Activated T-helper 17 cell treated with anti-CD3 and anti-CD28 coated beads, Interleukin-2, amount 50 U/mL, for 72 hours (primary cell): ENCODE data around the gene CCDC92B. TPM values are rescaled to one million over a fixed set of nuclear protein-coding genes. Genes with fewer than 3 reads are reported as not detected.
"Not testable (repeated sequence)": the region's sequence is repeated elsewhere in the genome, so short reads cannot be mapped to it uniquely, and the experiment has no call there.

Source experiments
- ATAC-seq: fragments of 150-1000 bp; cut with Tn5 transposase; replicated peaks from 2 replicates; pipeline ENCODE4 v1.10.0; 2021; ENCODE audit warnings: mild to moderate bottlenecking, moderate library complexity
- H3K27ac Mint-ChIP-seq: one replicate; pipeline ENCODE4 v1.8.0; 2022; ENCODE audit warnings: mixed read lengths
- H3K27me3 Mint-ChIP-seq: one replicate; pipeline ENCODE4 v1.8.0; 2022; ENCODE audit warnings: mixed read lengths
- H3K36me3 Mint-ChIP-seq: one replicate; pipeline ENCODE4 v1.8.0; 2022; ENCODE audit warnings: low read depth, mild to moderate bottlenecking, mixed read lengths
- H3K4me1 Mint-ChIP-seq: one replicate; pipeline ENCODE4 v1.8.0; 2022; ENCODE audit warnings: mixed read lengths
- H3K4me3 Mint-ChIP-seq: one replicate; pipeline ENCODE4 v1.8.0; 2022; ENCODE audit warnings: mild to moderate bottlenecking, mixed read lengths
- H3K9me3 Mint-ChIP-seq: one replicate; pipeline ENCODE4 v1.8.0; 2022; ENCODE audit warnings: mixed read lengths
- total RNA-seq, 2 donors: library from RNA; stranded (reverse); gene quantifications; one replicate each; pipeline ENCODE4 v1.2.3, GENCODE V29; 2022

CCDC92B gene
- total RNA-seq, 2 donors from 2014 or later, result 0.11 TPM; not detected in 1

- peaks cover 45% of the 10 kb centered on the region for H3K36me3 Mint-ChIP-seq
- no peaks in the 10 kb centered on the region for H3K27me3 Mint-ChIP-seq
- no peaks in the 10 kb centered on the region for H3K9me3 Mint-ChIP-seq
- H3K27ac Mint-ChIP-seq, result no peak overlapping the region
- no peak for ATAC-seq
- peaks cover 8% of the 10 kb centered on the region for H3K4me1 Mint-ChIP-seq
- no peak overlapping the region for H3K4me3 Mint-ChIP-seq
Measured at GRCh38 chr17:2685696-2686095, 63.8 kb downstream of the CCDC92B start.

DNA sequence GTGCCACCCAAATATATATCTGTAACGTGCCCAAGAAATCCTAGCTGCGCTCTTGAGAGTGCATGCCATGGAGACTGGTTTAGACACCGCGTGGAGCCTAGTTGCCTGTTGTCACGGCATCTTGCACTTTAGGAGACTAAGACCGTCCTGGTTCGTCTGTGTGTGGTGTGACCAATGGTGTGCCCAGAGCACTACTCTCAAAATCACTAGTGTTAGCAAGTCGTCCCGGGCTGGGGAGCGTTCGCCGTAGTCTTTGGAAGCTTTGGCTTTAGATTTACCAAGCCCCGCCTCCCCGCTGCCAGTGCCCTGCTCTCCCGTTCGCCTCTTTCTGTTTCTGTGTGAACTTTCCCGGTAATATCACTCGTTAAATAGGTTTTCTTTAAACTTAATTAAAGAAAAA lies 64.9 kb downstream of the CCDC92B start:
- Mint-ChIP-seq H3K4me1 (peaks cover 8% of the 10 kb centered on the region), H3K27ac (peak overlapping the region; percentile 30), H3K27me3 (no peaks in the 10 kb centered on the region), H3K9me3 (no peaks in the 10 kb centered on the region), H3K36me3 (peaks cover 56% of the 10 kb centered on the region), H3K4me3 (no peak overlapping the region)
- no peak for ATAC-seq

- H3K4me3 Mint-ChIP-seq, result no peak overlapping the region
- peaks cover 4% of the 10 kb centered on the region for H3K4me1 Mint-ChIP-seq
- H3K27me3 Mint-ChIP-seq, result no peaks in the 10 kb centered on the region
- no peaks in the 10 kb centered on the region for H3K9me3 Mint-ChIP-seq
- H3K27ac Mint-ChIP-seq, result peak overlapping the region; percentile 30
- H3K36me3 Mint-ChIP-seq, result peaks cover 57% of the 10 kb centered on the region
- no peak for ATAC-seq
Measured at GRCh38 chr17:2683912-2684311, 65.5 kb downstream of the CCDC92B start.

GRCh38 chr17:2682176-2682938 lies 67.1 kb downstream of the CCDC92B start:
- H3K27me3 Mint-ChIP-seq, result no peaks in the 10 kb centered on the region
- H3K9me3 Mint-ChIP-seq, result no peaks in the 10 kb centered on the region
- H3K36me3 Mint-ChIP-seq, result peaks cover 70% of the 10 kb centered on the region
- H3K4me3 Mint-ChIP-seq, result no peak overlapping the region
- no peak overlapping the region for H3K27ac Mint-ChIP-seq
- ATAC-seq, result no peak
- H3K4me1 Mint-ChIP-seq, result no peaks in the 10 kb centered on the region

DNA sequence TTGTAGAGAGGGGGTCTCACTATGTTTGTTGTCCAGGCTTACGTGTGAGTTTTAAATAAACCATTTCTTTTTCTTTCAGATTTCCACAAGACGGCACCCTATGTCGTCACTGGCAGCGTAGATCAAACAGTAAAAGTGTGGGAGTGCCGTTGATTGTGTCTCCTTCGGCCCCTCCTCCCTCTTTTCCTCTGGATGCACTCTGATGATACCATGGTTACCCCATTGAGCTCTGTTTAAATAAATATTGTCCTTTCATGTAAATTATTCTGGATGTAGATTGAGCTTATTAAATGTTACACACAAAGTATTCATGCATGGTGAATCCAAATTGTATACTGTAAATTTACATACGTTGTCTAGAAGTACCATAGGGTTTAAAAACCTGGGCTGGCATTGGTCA lies 67.8 kb downstream of the CCDC92B start:
- Mint-ChIP-seq H3K4me1 (no peaks in the 10 kb centered on the region), H3K27me3 (no peaks in the 10 kb centered on the region), H3K36me3 (peaks cover 78% of the 10 kb centered on the region), H3K9me3 (no peaks in the 10 kb centered on the region), H3K27ac (no peak overlapping the region), H3K4me3 (no peak overlapping the region)
- no peak for ATAC-seq

GRCh38 chr17:2680961-2681360 lies 68.5 kb downstream of the CCDC92B start:
- Mint-ChIP-seq H3K36me3 (peaks cover 84% of the 10 kb centered on the region), H3K27me3 (no peaks in the 10 kb centered on the region), H3K27ac (peak overlapping the region; percentile 33), H3K4me3 (no peak overlapping the region), H3K9me3 (no peaks in the 10 kb centered on the region), H3K4me1 (no peaks in the 10 kb centered on the region)
- no peak for ATAC-seq

DNA sequence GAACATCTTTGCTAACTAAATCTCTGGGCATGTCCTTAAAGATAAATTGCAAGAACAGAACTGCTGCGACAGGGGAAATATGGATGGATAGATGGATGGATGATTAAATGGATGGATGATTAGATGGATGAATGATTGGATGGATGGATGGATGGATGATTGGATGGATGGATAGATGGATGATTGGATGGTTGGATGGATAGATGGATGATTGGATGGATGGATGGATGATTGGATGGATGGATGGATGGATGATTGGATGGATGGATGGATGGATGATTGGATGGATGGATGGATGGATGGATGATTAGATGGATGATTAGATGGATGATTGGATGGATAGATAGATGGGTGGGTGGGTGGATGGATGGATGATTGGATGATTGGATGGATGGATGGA lies 70.2 kb downstream of the CCDC92B start:
- not testable (repeated sequence) for H3K27ac Mint-ChIP-seq, H3K4me1 Mint-ChIP-seq, ATAC-seq, H3K4me3 Mint-ChIP-seq, H3K27me3 Mint-ChIP-seq, H3K9me3 Mint-ChIP-seq
- H3K36me3 Mint-ChIP-seq, result peaks cover 97% of the 10 kb centered on the region

Other genes with a start within 250 kb of the CCDC92B start
- 10 to 100 TPM; 35.8 to 49.9 TPM for gene METTL16, start 237.8 kb downstream of the CCDC92B start, total RNA-seq
- gene PAFAH1B1, start 156.0 kb downstream of the CCDC92B start, total RNA-seq, result 100 to 1,000 TPM; 168 to 182 TPM
- gene CLUH, start 37.9 kb downstream of the CCDC92B start, total RNA-seq, result 100 to 1,000 TPM in 1 of 2 donors, 10 to 100 TPM in 1; 49.5 to 122 TPM
- gene RAP1GAP2, start 46.8 kb upstream of the CCDC92B start, total RNA-seq, result 1 to 10 TPM in 1 of 2 donors, under 1 TPM in 1; 0.77 to 1.6 TPM